GM12874 (cell line): ENCODE measurements around the gene ENO4.

Source experiments
- CTCF ChIP-seq: IDR thresholded peaks from 2 replicates; pipeline ENCODE4 v1.5.1; 2011; ENCODE audit warnings: low read depth, mild to moderate bottlenecking, control low read depth, low read length, moderate library complexity; ENCODE audit not compliant: insufficient read depth

ENO4 gene

GRCh38 chr10:116819999-116820677, 29.2 kb upstream of the ENO4 start:
- TF ChIP-seq CTCF = no peak

- no peak for TF ChIP-seq CTCF
Observed at GRCh38 chr10:116825901-116826300, 23.4 kb upstream of the ENO4 start.

DNA sequence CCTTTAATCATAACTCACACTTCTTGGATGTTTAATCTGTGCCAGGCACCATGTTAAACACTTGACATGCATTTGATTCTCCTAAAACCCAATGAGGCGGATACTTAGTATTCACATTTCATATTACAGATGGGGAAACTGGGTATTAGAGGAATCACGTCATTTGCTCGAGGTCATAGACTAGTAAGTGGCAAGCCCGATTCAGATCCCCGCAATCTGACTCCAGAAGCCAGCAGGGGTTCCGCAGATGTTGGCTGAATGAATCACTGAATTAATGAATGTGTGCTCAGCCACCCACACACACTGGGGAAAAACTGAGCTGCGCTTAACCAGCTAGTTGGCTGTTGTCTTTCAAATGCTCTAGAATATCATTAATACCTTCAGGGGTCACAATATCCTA, 22.5 kb upstream of the ENO4 start:
- TF ChIP-seq CTCF = no peak

DNA sequence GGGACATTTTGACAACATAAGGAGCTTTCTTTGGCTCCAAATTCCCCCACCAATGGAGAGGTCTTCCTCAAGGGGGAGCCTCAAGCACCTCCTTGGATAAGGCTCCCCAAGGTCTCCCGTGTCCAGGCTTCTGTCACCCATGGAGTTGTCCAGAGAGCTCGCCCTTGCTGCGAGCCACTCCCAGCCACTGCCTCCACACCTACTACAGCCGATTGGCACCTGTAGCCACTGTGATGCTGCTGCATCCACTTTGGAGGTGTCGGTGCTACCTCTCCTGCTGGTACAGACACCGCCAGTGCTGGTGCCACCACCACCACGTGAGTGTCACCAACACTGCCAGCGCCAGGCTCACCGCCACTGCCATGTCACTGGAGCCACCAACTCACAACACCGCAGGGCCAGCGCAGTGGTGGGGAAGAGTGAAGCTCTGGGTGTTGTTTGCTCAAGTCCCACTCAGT, 22.1 kb upstream of the ENO4 start:
- TF ChIP-seq CTCF = no peak

DNA sequence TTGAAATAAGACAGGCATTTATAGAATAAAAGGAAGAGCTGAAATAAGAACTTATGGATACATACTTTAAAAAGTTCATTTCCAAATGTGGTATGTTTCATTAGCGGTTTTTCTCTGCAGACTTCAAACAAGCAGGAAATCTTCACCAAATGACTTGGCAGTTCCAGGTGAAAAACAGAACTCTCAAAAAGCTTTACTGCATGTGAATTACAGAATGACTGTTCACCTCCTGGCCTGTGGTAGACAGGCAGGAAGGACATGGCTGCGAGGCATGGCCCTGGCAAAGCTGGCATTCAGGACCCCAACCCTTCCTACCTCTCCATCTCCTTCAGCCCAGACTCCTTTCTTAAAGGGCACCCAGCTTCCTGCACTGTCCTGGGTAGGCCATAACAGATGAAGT, 21.2 kb upstream of the ENO4 start:
- TF ChIP-seq CTCF = no peak

- TF ChIP-seq CTCF = no peak
Observed at GRCh38 chr10:116829711-116830110, 19.6 kb upstream of the ENO4 start.

- no peak for TF ChIP-seq CTCF
Observed at GRCh38 chr10:116831086-116831485, 18.2 kb upstream of the ENO4 start.
